GM19372 (cell line): Measurements from ENCODE around the gene PDE8A.
A peak's percentile ranks its signal among the peaks of the same experiment; 100 is the strongest.
"Not testable (repeated sequence)": the region's sequence is repeated elsewhere in the genome, so short reads cannot be mapped to it uniquely, and the experiment has no call there.

ENCODE experiments used
- ATAC-seq: cut with Tn5 transposase; IDR thresholded peaks from one replicate; pipeline ENCODE4 v1.9.1; 2021; ENCODE audit warnings: mild to moderate bottlenecking, low read depth, moderate library complexity; ENCODE audit not compliant: unreplicated experiment

Gene PDE8A

DNA sequence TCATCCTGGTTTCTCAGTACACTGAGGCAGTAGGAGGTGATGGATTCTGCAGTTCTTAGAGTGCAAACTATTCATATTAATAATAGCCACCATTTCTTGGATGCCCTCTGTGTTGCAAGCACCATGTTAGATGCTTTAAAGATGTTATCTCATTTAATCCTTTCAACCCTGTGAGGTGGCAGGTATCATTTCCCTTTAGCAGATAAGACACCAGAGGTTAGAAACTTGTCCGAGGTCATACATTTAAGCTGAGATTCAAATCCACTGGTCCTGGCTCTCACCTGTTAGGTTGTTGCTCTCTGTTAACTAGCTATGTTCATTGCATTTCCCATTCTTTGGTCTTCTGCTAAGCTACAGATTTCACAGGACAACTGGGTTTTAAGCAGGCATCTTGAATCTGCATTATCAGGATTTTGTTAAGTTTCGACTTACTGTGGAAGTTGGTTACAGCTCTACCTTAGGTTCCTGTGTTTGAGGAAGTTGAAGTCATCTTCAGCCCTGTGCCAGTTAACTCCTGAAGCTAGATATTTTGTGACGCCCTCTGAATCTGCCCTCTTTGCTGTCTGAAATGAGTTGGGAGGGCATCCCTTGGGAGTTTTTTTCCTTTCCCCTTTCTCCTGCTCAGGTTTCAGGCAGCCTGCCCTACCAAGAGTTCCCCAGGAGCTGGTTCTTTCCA, 6.4 kb downstream of the PDE8A start:
- ATAC-seq, result peak; percentile 52

DNA sequence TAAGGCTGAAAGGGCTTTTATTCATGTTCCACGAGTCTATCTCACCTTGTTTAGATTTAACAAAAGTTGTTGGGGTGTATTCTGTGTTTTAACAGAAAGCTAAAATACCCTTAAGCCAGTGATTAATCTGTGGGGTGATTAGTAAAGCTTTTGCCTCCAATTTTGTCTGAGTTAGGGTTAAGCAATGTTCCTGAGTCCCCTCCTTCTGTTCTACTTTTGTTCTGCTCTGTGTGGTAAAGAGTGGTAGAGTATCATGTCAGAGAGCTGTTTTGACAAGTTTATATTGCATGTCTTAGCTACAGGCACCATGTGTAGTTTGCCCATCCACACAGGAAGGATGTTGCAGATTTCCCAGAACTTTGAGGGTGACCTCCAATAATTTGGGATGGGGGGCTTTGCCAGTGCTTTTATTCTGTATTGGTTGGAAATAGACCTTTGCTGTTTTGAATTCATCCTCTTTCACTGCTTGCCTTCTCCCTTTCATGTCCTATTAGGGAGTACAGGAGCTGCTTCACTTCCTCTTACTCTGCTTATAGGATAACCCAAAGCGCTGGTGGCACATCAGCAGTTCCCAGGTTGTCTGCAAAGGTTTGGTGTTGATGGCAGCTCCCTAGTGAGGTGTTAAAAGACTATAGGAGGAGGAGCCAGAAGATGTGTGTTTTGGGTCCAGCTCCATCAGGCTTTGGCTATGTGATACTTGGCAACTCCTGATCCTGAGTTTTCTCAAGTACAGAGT, 7.4 kb downstream of the PDE8A start:
- no peak for ATAC-seq

DNA sequence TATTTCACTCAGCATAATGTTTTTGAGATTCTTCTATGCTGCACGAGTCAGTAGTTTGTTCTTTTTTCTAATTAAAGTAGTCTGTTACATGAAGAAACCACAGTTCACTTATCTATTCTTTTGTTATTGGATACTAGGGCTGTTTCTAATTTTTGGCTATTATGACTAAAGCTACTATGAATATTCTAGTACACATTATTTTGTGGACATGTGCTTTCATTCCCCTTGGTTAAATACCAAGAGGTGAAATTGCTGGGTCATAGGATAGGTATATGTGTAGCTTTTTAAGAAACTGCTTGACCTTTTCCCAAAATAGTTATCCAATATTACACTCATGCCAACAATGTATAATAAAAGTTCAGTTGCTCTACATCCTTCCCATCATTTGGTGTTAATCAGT, 8.9 kb downstream of the PDE8A start:
- ATAC-seq, result no peak

DNA sequence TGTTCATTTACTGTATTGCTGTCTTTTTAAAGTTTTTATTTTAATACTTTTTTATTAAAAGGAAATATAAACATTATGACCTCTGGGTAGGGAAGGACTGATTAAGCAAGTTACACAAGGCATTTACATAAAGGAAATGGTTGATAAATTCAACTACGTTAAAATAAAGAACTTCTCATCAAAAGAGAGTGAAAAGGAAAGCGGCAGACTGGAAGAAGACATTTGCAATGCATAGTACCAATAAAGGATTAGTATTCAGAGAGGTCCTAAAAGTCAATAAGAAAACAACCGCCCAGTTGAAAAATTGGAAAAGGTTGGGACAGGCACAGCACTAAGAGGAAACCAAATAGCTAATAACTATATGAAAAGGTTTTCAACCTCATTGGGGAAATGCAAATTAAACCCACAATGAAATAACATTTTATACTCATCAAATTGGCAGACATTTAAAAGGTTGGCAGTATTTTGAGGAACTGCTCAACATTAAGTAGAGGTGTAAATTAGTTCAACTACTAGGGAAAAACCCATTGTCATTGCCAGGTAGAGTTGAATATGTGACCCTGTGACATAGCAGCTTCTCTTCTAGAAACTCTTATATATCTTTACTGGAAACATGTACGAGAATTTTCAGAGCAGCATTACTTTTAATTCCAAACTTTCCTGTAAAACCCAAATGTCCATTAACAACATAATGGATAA, 9.5 kb downstream of the PDE8A start:
- no peak for ATAC-seq

DNA sequence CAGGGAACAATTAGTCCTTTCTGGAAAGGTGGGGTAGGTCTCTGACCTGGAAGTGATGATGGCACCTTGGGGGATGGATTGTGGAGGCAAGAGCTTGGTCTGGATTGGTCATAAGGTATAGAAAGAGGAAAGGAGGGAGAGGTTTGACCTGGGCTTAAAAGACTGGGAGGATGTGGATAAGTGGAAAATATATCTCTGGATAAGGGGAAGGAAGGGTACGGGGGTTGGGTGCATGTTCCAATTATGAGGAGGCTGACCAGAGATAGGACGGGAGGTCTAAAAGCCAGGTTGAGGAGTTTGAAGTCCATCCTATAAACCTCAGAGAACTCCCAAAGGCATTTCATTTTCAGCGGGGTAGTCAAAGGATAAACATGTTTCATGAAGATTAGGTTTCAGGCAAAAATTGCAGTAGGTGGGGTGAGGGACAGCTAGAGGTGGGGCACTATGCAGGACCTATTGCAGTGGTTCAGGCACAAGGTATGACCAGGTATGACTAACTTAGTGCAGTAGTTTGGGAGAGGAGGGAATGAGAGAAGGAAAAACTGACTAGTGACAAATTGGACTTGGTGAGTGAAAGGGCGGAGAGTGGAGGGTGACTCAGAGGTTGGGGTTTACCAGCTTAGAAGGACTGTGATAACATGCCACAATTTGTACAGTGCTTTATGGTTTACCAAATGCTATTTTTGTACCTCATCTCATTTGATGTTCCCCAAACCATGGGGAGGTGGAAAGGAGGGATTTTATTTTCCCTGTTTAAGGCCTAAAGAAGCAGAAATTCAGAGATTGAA, 10.7 kb downstream of the PDE8A start:
- ATAC-seq, result no peak

DNA sequence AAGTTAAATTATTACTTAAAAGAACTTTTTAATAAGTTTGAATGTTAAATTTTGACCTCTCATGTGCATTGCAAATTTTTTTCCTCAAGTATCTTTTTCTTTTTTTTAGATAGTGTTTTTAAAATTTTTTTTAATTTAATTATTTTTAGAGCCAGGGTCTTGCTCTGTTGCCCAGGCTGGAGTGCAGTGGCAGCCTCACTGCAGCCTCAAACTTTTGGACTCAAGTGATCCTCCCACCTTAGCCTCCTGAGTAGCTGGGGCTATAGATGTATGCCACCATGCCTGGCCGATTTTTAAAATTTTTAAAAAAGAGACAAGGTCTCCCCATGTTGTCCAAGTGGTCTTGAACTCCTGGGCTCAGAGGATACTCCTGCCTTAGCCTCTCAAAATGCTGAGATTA, 14.4 kb downstream of the PDE8A start:
- ATAC-seq, result no peak

DNA sequence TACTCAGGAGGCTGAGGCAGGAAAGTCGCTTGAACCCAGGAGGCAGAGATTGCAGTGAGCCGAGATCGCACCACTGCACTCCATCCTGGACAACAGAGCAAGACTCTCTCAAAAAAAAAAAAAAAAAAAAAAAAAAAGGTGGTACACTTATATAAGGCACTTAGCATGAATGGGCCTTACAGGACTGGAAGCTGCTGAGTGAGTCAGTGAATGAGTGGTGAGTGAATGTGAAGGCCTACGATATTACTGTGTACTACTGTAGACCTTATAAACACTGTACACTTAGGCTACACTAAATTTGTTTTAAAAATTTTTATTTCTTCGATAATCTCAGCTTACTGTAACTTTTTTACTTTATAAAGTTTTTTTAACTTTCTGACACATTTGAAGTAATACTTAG, 15.1 kb downstream of the PDE8A start:
- not testable (repeated sequence) for ATAC-seq

DNA sequence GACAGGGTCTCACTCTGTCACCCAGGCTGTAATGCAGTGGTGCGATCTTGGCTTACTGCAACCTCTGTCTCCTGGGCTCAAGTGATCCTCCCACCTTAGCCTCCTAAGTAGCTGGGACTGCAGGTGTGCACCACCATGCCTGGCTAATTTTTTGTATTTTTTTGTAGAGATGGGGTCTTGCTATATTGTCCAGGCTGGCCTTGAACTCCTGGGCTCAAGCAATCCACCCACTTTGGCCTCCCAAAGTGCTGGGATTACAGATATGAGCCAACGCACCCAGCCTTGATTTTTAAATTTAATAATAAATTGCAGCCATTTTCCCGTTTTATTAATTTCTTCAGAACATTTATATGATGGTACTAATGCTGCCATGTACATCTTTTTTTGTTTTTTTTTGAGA, 15.6 kb downstream of the PDE8A start:
- not testable (repeated sequence) for ATAC-seq

DNA sequence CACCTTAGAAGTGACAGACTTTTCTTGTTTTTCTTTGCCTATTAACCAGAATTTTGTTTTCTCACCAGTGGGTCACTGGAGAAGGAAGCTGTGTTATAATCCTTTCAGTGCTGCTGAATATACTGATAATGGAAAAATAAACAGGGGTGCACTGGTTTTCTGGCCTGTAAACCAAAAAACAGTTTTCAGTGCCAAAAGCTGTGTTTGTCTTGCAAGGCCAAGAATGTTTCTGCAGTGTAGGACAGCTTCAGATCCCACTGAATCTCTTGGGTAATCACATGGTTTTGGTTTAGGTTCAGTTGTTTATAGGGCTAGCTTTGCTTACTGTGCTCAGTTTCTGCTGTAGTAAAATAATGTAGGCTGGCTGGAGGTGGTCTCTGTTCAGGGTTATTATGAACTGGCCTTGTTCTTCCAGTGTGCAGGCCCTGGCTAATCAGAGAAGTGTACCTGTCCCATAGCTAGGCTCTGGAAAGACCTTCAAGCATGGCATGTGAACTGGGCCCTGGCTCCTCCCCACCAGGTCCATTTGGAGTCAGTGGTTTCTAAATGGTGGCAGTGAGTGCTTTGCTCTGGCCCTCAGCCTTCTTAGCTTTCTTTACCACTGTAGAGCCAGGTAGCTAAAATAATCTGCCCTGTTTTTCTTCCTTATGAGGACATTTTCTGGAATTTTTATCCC, 18.7 kb downstream of the PDE8A start:
- no peak for ATAC-seq

DNA sequence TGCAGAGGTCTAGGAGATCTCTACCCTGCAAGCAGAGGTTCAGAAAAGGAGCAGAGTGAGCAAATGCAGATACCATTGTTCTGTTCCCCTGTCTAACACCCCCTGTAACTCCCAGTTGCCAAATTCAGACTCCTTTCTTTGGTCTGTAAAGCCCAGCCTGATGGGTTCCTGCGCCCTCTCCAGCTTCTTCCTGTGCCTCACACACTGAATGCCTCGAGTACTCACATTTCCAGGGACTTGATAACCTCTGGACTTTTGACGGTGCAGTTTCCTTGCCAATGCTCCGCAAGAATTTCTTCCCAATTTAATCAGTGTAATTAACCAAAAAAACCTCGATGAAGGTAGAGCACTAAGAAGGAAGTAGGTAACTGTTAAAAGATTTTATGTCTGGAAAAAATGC, 19.3 kb downstream of the PDE8A start:
- ATAC-seq, result no peak

DNA sequence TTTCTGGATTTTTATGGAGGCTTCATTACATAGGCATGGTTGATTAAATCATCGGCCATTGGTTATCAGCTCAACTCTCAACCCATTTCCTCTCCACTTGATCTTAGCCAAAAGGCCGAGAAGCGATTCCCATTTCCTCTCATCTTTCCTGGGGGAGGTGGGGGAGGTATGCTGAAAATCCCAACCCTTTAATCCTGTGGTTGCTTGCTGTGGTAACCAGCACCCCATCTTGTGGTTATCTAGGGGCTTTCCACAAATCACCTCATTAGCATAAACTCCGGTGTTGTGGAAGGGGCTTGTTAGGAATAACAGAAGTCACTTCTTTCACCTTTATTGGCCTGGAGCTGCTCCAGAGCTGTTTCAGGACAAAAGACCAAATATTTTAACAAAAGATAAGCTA, 20.9 kb downstream of the PDE8A start:
- no peak for ATAC-seq

DNA sequence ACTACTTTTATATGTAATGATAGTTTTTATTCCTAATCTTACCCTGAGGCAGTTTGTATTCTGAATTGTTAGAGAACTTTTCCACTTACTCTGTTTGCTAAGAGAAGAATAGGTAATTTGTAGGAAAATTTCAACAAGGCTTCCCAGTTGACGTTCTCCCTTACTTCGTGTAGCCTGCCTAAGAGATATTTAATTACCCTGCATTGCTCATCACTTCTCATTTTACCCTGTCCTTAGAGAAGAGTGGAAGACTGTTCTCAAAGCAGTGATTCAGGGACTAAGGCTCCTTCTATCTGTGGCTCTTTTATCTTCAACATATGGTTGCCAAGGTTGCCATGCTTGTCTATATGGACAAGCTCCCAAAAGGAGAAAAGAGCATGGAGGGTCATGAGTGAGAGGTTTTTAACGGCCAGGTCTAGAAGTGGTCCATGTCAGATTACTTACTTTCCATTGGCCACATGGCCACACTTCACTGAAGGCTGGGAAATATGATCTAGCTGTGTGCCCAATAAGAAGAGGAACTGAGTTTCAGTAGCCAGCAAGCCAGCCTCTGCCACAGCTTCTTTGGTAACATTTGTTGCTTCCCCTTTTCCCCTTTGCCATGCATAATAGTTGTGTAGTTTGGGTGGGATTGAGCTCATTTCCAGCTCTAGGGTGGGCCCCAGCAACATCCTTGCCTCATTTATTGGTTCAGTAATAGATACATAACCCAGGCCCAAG, 22.1 kb downstream of the PDE8A start:
- no peak for ATAC-seq

DNA sequence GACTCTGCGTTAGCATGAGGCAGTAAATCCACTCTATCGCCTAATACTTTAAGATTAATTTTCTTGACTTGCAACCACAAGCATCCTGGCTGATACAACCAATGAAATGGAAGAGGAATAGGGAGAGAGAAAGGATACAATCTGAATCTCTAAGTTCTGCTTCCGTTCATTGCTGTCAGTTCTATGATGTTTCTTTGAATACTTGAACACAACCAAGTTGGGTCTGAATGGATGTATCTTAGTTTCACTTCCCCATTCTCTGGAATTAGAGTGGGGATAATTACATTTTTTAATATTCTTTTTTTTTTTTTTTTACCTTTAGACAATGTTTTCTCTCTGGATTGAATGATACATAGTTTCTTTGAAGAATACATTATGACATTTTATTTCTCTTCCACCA, 22.9 kb downstream of the PDE8A start:
- no peak for ATAC-seq

DNA sequence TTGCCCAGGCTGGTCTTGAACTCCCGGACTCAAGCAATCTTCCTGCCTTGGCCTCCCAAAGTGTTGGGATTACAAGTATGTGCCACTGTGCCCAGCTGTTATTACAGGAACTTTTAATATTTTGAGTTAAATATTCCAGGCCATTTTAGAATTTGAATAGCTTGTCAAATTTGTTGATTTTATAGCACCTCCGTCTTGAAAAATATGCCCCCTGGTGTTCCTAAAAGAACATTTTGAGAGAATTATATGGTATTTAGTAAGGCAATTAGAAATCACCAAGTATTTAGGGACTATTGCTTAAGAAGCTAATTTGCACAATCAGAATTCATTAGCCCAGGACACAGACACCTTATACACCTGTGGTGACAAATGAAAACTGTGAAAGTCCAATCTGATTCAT, 23.7 kb downstream of the PDE8A start:
- ATAC-seq, result no peak

DNA sequence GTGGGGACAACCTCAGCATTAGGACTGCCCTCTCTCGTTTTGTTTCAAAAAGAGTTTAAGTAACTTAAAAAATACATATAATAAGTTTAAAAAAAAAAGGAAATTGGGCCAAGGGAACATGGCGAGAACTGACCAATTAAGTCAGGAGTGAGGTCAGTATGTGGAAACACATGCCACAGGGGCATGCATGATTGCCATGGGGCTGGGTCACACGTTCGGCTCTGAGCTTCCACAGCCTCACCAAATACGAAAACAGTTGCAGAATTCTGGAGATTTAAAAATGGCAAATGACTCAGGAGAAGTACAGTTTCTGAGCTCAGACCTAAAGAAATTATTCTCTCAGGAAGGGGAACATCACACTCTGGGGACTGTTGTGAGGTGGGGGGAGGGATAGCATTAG, 24.1 kb downstream of the PDE8A start:
- ATAC-seq, result no peak

DNA sequence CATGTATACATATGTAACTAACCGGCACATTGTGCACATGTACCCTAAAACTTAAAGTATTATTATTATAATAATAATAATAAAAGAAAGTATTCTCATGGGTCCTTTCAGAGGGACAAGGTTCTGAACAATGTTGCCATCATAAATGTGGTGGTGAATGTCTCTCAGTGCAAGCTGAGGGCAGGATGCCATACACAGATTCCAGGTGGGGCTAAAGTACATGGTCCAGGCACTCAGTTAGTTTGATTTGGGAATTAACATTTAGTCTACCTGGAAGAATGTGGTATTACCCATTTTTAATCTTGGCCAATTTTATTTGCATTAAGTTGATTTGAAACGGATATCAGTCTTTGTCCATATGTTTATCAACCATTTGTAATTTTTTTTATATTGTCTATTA, 24.5 kb downstream of the PDE8A start:
- ATAC-seq, result no peak

DNA sequence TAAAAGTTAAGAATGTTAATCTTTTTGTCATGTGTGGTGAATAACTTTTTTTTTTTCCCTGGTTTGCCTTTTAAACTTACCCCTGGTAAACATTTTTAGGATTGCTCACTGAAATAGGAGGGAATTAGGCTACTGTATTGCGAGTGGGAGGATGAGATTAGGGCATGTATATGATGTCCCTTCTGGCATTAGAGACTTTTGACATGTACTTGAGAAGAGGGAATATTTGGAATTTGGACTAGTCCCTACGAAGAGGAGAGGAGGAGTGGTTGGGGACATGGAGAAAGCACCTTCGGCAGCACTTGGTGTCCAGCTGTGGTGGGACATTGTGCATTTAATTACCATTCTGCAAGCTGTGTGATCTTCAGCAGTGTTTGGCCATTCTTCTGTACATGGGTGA, 25.0 kb downstream of the PDE8A start:
- no peak for ATAC-seq

DNA sequence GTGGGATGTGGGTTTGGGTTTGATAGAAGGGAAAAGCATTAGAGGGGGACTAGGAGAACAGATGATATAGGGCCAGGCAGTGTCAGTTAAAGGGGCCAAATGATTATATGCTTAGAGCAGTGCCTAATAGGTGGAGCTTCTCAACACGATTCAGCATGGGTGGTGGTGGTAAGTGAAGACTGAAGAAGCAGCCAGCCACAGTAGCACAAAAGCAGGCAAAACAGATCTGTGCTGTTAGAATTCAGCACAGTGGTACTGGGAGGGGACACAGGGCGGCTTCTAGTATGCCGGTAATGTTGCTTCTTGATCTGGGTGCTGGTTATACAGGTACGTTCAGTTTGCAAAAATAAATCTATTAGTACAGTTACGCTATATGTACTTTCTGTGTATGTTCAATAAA, 25.5 kb downstream of the PDE8A start:
- ATAC-seq, result no peak

DNA sequence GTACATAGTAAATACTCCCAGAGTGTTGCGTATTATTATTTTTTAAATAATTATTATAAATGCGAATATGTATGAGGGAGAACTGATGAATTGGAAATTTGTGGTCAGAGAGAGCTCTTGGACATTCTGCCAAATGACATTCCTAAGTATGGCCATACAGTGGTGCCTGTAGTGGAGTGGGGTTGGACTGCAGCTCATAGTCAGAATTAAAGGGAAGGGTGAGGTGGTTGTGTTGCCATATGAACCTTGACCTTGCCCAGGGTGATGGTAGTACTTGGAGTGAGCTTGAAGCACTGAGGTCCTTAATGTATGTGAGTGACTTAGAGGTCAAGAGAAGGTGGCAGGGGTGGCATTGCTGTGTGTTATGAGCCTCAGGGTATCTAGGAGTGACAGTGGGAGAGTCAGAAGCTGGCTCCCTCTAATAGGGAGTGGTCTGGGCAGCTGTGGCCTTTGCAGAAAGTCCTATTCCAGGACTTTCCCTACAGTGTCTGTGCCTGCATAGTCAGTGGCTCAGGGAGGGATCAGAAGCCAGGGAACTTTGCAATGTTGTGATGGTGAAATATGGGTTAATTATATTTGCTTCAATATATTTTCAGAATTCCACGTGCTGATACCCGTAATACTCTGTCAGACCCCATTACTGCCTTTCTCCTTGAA, 26.2 kb downstream of the PDE8A start:
- ATAC-seq, result no peak
